ENCODE data around the gene RAPGEF1.

Gene RAPGEF1

GRCh38 chr9:131546336-131547084 lies 193.4 kb downstream of the RAPGEF1 start:
- DNase-seq, result no peak

- DNase-seq, result no peak
Observed at GRCh38 chr9:131545786-131546335, 194.0 kb downstream of the RAPGEF1 start.

GRCh38 chr9:131545003-131545785 lies 194.7 kb downstream of the RAPGEF1 start, which contains the start of gene PRRT1B:
PRRT1B (plus strand) TSS chr9:131545523; CDS start chr9:131545616, 93 bp downstream.
- no peak for DNase-seq

GRCh38 chr9:131543141-131543540 lies 196.7 kb downstream of the RAPGEF1 start:
- no peak for DNase-seq

GRCh38 chr9:131539223-131539923 lies 200.5 kb downstream of the RAPGEF1 start:
- peak; percentile 56 for DNase-seq

GRCh38 chr9:131537946-131538345 lies 201.9 kb downstream of the RAPGEF1 start:
- no peak for DNase-seq

- peak; percentile 16 for DNase-seq
Observed at GRCh38 chr9:131534721-131535237, 205.1 kb downstream of the RAPGEF1 start.

GRCh38 chr9:131530920-131531832 lies 208.7 kb downstream of the RAPGEF1 start, which contains the start of gene UCK1:
UCK1 (minus strand) TSS chr9:131531263; CDS start chr9:131531174, 89 bp downstream.
- DNase-seq, result peak; percentile 78

- no peak for DNase-seq
Observed at GRCh38 chr9:131530546-131530919, 209.3 kb downstream of the RAPGEF1 start.

GRCh38 chr9:131529597-131530545 lies 210.0 kb downstream of the RAPGEF1 start:
- no peak for DNase-seq

GRCh38 chr9:131528886-131529505 lies 210.9 kb downstream of the RAPGEF1 start:
- DNase-seq, result no peak

GRCh38 chr9:131528186-131528585 lies 211.7 kb downstream of the RAPGEF1 start:
- DNase-seq, result no peak

All from CD4-positive, alpha-beta T cell treated with Interleukin-12 subunit alpha and Interleukin-12 subunit beta, for 1 hour (primary cell).